GM21825 (cell line): ENCODE measurements around the gene WASF2.
"Not testable (repeated sequence)": the region's sequence is repeated elsewhere in the genome, so short reads cannot be mapped to it uniquely, and the experiment has no call there.

Experiments
- ATAC-seq: cut with Tn5 transposase; IDR thresholded peaks from one replicate; pipeline ENCODE4 v1.9.1; 2021; ENCODE audit warnings: mild to moderate bottlenecking, moderate library complexity; ENCODE audit not compliant: unreplicated experiment

WASF2 gene

GRCh38 chr1:27400082-27400962 is 89.6 kb downstream of the WASF2 start:
- no peak for ATAC-seq

GRCh38 chr1:27399251-27400025 is 90.5 kb downstream of the WASF2 start:
- ATAC-seq: no peak

GRCh38 chr1:27398405-27399149 is 91.4 kb downstream of the WASF2 start:
- ATAC-seq: no peak

GRCh38 chr1:27397749-27398148 is 92.2 kb downstream of the WASF2 start:
- no peak for ATAC-seq

GRCh38 chr1:27397110-27397509 is 92.9 kb downstream of the WASF2 start:
- ATAC-seq: no peak

GRCh38 chr1:27395441-27396195 is 94.3 kb downstream of the WASF2 start:
- no peak for ATAC-seq

- no peak for ATAC-seq
Observed at GRCh38 chr1:27394925-27395324, 95.0 kb downstream of the WASF2 start.

GRCh38 chr1:27394282-27394658 is 95.7 kb downstream of the WASF2 start:
- no peak for ATAC-seq

- no peak for ATAC-seq
Observed at GRCh38 chr1:27393641-27394281, 96.2 kb downstream of the WASF2 start.

- ATAC-seq: no peak
Observed at GRCh38 chr1:27392778-27393635, 97.0 kb downstream of the WASF2 start.

- ATAC-seq: peak; percentile 65
Observed at GRCh38 chr1:27392096-27392777, 97.7 kb downstream of the WASF2 start, which contains the start of gene GPR3. Gene GPR3 (plus strand): TSS chr1:27392622. CDS start chr1:27393799, 1,177 bp downstream.

GRCh38 chr1:27391511-27392095 is 98.4 kb downstream of the WASF2 start:
- no peak for ATAC-seq

GRCh38 chr1:27388337-27389005 is 101.5 kb downstream of the WASF2 start:
- ATAC-seq: no peak

- ATAC-seq: not testable (repeated sequence)
Observed at GRCh38 chr1:27384797-27385196, 105.2 kb downstream of the WASF2 start.

- no peak for ATAC-seq
Observed at GRCh38 chr1:27383661-27384060, 106.3 kb downstream of the WASF2 start.

GRCh38 chr1:27383039-27383605 is 106.8 kb downstream of the WASF2 start, which contains the start of gene CD164L2:
Gene CD164L2 (minus strand): TSS chr1:27383333. CDS start chr1:27383239, 94 bp downstream.
- ATAC-seq: no peak
